ENCODE results near the gene AKNA.

- TF ChIP-seq CTCF (IDR thresholded peaks at IDR 0.05; ENCODE audit: control extremely low read depth in 1 of 3, insufficient read depth in 1 of 3, low read depth in 1 of 3, low read length in 3 of 3) (no peak), EZH2 (IDR thresholded peaks at IDR 0.05; ENCODE audit: low read depth, low read length, severe bottlenecking) (no peak), EP300 (IDR thresholded peaks at IDR 0.05; ENCODE audit: borderline replicate concordance in 1 of 2, low read depth in 2 of 2, low read length in 2 of 2) (no peak), NRF1 (IDR thresholded peaks at IDR 0.05; ENCODE audit: low read depth, low read length) (no peak), KDM1A (IDR thresholded peaks at IDR 0.05; ENCODE audit: borderline replicate concordance, low read length) (no peak), CREB1 (IDR thresholded peaks at IDR 0.05) (no peak), SAP30 (IDR thresholded peaks at IDR 0.05; ENCODE audit: insufficient read depth, insufficient replicate concordance, low read length) (no peak), SP2 (IDR thresholded peaks at IDR 0.05; ENCODE audit: low read length) (no peak), PHF8 (conservative IDR thresholded peaks at IDR 0.05; ENCODE audit: low read depth, low read length) (no peak), POLR2A (IDR thresholded peaks at IDR 0.05; ENCODE audit: control extremely low read depth in 1 of 2, low read depth in 2 of 2, low read length in 2 of 2) (no peak)
Measured at GRCh38 chr9:114403153-114403756, 15.5 kb upstream of the AKNA start.
